Natural killer cell (primary cell): Measurements from ENCODE around the gene TMEM223. TPM values are rescaled to one million over a fixed set of nuclear protein-coding genes. Genes with fewer than 3 reads are reported as not detected.

ENCODE experiments used
- ATAC-seq, 3 donors: fragments of 150-1000 bp in 2 of 3; fragments of 200-7000 bp in 1 of 3; cut with Tn5 transposase; 1 replicate in 1 of 3; 2 replicates in 2 of 3; pipeline ENCODE4 v1.10.0; 2021; ENCODE audit warnings: mild to moderate bottlenecking in 2 of 3, moderate library complexity in 2 of 3
- DNase-seq, 2 donors: peaks; one replicate each; pipeline versions ENCODE4 v3.0.0 to v3.0.0-alpha.2; 2013 to 2021; ENCODE audit warnings: mixed read lengths in 1 of 2
- H3K27ac ChIP-seq: one replicate; pipeline ENCODE4 v1.5.1; 2013; ENCODE audit warnings: mild to moderate bottlenecking, low read length
- H3K27me3 ChIP-seq: one replicate; pipeline ENCODE4 v1.6.1; 2013; ENCODE audit warnings: low read length; ENCODE audit not compliant: control insufficient read depth, insufficient read depth
- H3K36me3 ChIP-seq: one replicate; pipeline ENCODE4 v1.6.1; 2013; ENCODE audit warnings: low read length; ENCODE audit not compliant: control insufficient read depth, insufficient read depth
- H3K4me1 ChIP-seq: one replicate; pipeline ENCODE4 v1.6.1; 2013; ENCODE audit warnings: low read length; ENCODE audit not compliant: control insufficient read depth, insufficient read depth
- H3K4me3 ChIP-seq: one replicate; pipeline ENCODE4 v1.5.1; 2013; ENCODE audit warnings: low read length
- H3K9me3 ChIP-seq: one replicate; pipeline ENCODE4 v1.6.1; 2013; ENCODE audit warnings: low read length; ENCODE audit not compliant: control insufficient read depth, insufficient read depth
- H3K27ac Mint-ChIP-seq, 2 donors: one replicate each; pipeline ENCODE4 v1.8.0; 2022; ENCODE audit warnings: mild to moderate bottlenecking in 2 of 2, mixed read lengths in 2 of 2, moderate library complexity in 1 of 2
- H3K27me3 Mint-ChIP-seq, 2 donors: one replicate each; pipeline ENCODE4 v1.8.0; 2022; ENCODE audit warnings: low read depth in 2 of 2, mixed read lengths in 2 of 2
- H3K36me3 Mint-ChIP-seq: one replicate; pipeline ENCODE4 v1.8.0; 2022; ENCODE audit warnings: mixed read lengths
- H3K4me1 Mint-ChIP-seq, 2 donors: one replicate each; pipeline ENCODE4 v1.8.0; 2022; ENCODE audit warnings: mixed read lengths in 2 of 2
- H3K4me3 Mint-ChIP-seq: one replicate; pipeline ENCODE4 v1.8.0; 2022; ENCODE audit warnings: mild to moderate bottlenecking, moderate library complexity, mixed read lengths
- H3K9me3 Mint-ChIP-seq, 2 donors: one replicate each; pipeline ENCODE4 v1.8.0; 2022; ENCODE audit warnings: mixed read lengths in 2 of 2
- CTCF ChIP-seq: fragments of 200-600 bp; IDR thresholded peaks from one replicate; pipeline ENCODE4 v1.8.0; 2022; ENCODE audit warnings: antibody characterized with exemption
- WGBS: methylation state at CpG from one replicate; pipeline ENCODE4 v1.1.7; 2013; ENCODE audit warnings: missing lambda C conversion rate; ENCODE audit not compliant: insufficient coverage; 5-methylcytosine and 5-hydroxymethylcytosine counted together
- intact Hi-C: fragments of 100-400 bp; cut with micrococcal nuclease; formaldehyde crosslinking; loops from one replicate; pipeline ENCODE4 v1.14.2; 2022
- total RNA-seq, 4 donors: library from RNA; stranded (reverse); fragments of 120-200 nt in 1 of 4; gene quantifications; one replicate each; pipeline versions ENCODE4 v1.2.3 to v1.2.4, GENCODE V29; 2013 to 2022

Gene TMEM223
- total RNA-seq, 3 donors from 2014 or later (not counting 1 experiment from before 2014, with no cell fraction given) = 4.8 to 10.0 (median 5.0) TPM

DNA sequence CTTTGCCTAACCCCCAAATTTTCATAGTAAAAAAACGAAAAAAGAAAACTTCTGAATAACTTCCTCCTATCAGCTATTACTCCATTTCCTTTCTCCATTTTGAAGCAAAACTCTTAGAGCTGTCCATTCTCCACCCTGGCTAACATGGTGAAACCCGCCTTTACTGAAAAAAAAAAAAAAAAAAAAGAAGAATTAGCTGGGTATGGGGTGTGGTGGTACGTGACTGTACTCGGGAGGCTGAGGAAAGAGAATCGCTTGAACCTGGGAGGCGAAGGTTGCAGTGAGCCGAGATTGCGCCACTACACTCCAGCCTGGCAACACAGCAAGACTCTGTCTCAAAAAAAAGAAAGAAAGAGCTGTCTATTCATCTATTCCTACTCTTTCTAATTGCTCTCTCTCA lies 24.8 kb upstream of the TMEM223 start:
- H3K9me3 Mint-ChIP-seq = no peaks in the 10 kb centered on the region
- Histone ChIP-seq H3K27me3 (no peaks in the 10 kb centered on the region), H3K27ac (no peak overlapping the region), H3K4me3 (no peak overlapping the region), H3K9me3 (no peaks in the 10 kb centered on the region), H3K4me1 (no peaks in the 10 kb centered on the region), H3K36me3 (peaks cover 29% of the 10 kb centered on the region)
- intact Hi-C loops = no loop called here
- over 99% methylated on average over 8 of the region's 8 CpGs for WGBS
- TF ChIP-seq CTCF = no peak
- no peak for DNase-seq
- no peak overlapping the region for H3K4me3 Mint-ChIP-seq
- H3K27me3 Mint-ChIP-seq = no peaks in the 10 kb centered on the region
- H3K27ac Mint-ChIP-seq = peak overlapping the region in 1 of 2 donors; percentile 27
- H3K4me1 Mint-ChIP-seq = no peaks in the 10 kb centered on the region
- peaks cover 15% of the 10 kb centered on the region for H3K36me3 Mint-ChIP-seq
- ATAC-seq = no peak

DNA sequence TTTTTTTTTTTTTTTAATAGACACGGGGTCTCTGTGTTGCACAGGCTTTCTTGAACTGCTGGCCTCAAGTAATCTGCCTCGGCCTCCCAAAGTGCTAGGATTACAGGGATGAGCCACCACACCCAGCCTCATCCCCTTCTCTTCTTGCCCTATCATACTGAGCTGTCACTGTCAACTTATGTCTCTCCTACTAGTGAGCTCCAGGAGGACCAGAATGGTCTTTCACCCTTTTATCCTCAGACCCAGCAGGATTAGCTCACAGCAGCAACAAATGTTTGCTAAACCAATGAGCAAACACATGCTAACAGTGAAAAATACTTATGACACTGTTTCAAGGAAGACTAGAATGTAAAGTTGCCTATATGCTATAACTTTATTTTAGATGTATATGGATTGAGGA lies 19.9 kb upstream of the TMEM223 start:
- H3K36me3 Mint-ChIP-seq = no peaks in the 10 kb centered on the region

GRCh38 chr11:62810748-62811147 lies 18.9 kb upstream of the TMEM223 start:
- ATAC-seq = no peak
- H3K9me3 ChIP-seq = no peaks in the 10 kb centered on the region
- no peaks in the 10 kb centered on the region for H3K9me3 Mint-ChIP-seq
- H3K27ac ChIP-seq = no peak overlapping the region
- no peaks in the 10 kb centered on the region for H3K36me3 Mint-ChIP-seq
- TF ChIP-seq CTCF = no peak
- no peaks in the 10 kb centered on the region for H3K27me3 Mint-ChIP-seq
- H3K27me3 ChIP-seq = no peaks in the 10 kb centered on the region
- WGBS = 45% methylated on average over 1 of the region's 1 CpG
- H3K4me1 ChIP-seq = peaks cover 11% of the 10 kb centered on the region
- intact Hi-C loops = no loop called here
- no peak overlapping the region for H3K4me3 Mint-ChIP-seq
- H3K36me3 ChIP-seq = peaks cover 7% of the 10 kb centered on the region
- no peak for DNase-seq
- no peak overlapping the region for H3K4me3 ChIP-seq
- peak overlapping the region in 1 of 2 donors; percentile 52 for H3K27ac Mint-ChIP-seq
- H3K4me1 Mint-ChIP-seq = peaks cover 0 to 11% of the 10 kb centered on the region in 2 donors

More for the DNA sequence above, 19.9 kb upstream of the TMEM223 start:
- no peaks in the 10 kb centered on the region for H3K9me3 Mint-ChIP-seq
- Histone ChIP-seq H3K27ac (no peak overlapping the region), H3K4me3 (no peak overlapping the region), H3K4me1 (peaks cover 1% of the 10 kb centered on the region), H3K27me3 (no peaks in the 10 kb centered on the region), H3K9me3 (no peaks in the 10 kb centered on the region), H3K36me3 (peaks cover 15% of the 10 kb centered on the region)
- H3K27ac Mint-ChIP-seq = peak overlapping the region in 1 of 2 donors; percentile 6
- no peak overlapping the region for H3K4me3 Mint-ChIP-seq
- WGBS = 76% methylated on average over 2 of the region's 2 CpGs
- H3K27me3 Mint-ChIP-seq = no peaks in the 10 kb centered on the region
- peak in 1 of 3 donors; percentile 11 for ATAC-seq
- intact Hi-C loops = no loop called here
- DNase-seq = no peak
- peaks cover 0 to 3% of the 10 kb centered on the region in 2 donors for H3K4me1 Mint-ChIP-seq
- no peak for TF ChIP-seq CTCF

- ATAC-seq = no peak
- Histone ChIP-seq H3K4me1 (peaks cover 25% of the 10 kb centered on the region), H3K9me3 (no peaks in the 10 kb centered on the region), H3K36me3 (peaks cover 23% of the 10 kb centered on the region), H3K27ac (peak overlapping the region; percentile 60), H3K27me3 (no peaks in the 10 kb centered on the region), H3K4me3 (no peak overlapping the region)
- DNase-seq = peak in 1 of 2 donors; percentile 21
- intact Hi-C loops = no loop called here
- Mint-ChIP-seq H3K27ac (peak overlapping the region; percentile 94 to 99), H3K4me1 (peaks cover 20 to 42% of the 10 kb centered on the region in 2 donors), H3K27me3 (no peaks in the 10 kb centered on the region), H3K9me3 (no peaks in the 10 kb centered on the region), H3K4me3 (peak overlapping the region; percentile 57), H3K36me3 (no peaks in the 10 kb centered on the region)
- TF ChIP-seq CTCF = no peak
- 85% methylated on average over 5 of the region's 5 CpGs for WGBS
Measured at GRCh38 chr11:62806611-62807121, 14.9 kb upstream of the TMEM223 start.
